GM15510 (cell line): ENCODE measurements around the gene CACNG7.

Source experiments
- POLR2A ChIP-seq: IDR thresholded peaks from 3 replicates; pipeline ENCODE4 v1.6.1; 2011; ENCODE audit warnings: borderline replicate concordance; ENCODE audit not compliant: insufficient read length; ENCODE audit errors: extremely low read depth

Gene CACNG7

DNA sequence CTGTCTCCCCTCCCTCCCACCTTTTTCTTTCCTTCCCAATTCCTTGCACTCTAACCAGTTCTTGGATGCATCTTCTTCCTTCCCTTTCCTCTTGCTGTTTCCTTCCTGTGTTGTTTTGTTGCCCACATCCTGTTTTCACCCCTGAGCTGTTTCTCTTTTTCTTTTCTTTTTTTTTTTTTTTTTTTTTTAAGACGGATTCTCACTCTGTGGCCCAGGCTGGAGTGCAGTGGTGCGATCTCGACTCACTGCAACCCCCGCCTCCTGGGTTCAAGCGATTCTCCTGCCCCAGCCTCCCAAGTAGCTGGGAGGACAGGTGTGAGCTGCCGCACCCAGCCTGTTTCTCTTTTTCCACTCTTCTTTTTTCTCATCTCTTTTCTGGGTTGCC, 34.5 kb upstream of the CACNG7 start:
- no peak for TF ChIP-seq POLR2A

DNA sequence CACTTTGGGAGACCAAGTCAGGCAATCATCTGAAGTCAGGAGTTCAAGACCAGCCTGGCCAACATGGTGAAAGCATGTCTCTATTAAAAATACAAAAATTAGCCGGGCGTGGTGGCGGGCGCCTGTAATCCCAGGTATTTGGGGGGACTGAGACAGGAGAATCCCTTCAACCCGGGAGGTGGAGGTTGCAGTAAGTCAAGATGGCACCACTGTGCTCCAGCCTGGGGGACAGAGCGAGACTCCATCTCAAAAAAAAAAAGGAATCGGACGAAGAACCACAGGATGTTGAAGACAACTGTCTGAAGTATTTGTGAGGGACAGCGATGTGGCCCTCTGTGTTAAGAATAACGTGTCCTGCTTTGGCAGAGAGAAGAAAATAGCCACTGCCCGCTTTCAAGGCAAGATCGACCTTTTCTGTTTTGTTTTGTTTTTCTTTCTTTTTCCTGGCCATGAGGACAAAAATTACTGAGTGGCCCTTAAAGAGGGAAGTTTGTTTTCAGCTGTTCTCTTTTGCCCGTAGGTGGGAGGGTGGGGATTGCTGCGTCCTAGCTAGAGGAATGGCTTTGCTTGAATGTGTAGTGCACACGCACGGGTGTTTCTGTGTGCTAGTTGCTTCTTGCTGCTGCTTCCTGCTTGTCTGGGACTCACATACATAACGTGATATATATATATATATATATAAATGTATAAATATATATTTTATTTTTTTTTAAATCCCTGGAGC, 33.3 kb upstream of the CACNG7 start:
- TF ChIP-seq POLR2A, result no peak

DNA sequence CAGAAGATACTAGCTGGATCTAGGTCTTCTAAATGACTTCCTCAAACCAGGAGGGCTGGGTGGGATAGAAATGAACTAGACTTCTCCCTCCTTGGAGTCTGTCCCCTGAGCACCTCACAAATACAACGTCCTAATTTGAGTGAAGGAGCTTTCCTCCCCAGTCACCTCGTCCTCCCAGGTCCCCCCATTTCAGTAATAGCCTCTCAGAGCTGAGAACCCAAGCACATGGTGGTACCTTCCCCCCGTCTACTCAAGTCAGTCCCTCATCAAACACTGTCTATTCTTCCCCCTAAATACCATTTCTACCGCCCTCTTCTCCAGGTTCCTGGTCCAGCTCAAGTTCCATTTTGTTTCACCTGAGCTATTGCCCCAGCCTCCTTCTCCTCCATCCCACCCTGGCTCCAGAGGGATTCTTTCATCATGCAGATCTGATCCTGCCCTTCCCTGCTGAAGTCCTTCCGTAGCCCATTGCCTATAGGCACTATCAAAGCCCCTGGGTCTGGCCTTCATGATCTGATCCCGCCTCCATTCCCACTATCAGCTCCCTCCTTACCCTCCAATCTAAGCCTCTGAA, 32.3 kb upstream of the CACNG7 start:
- no peak for TF ChIP-seq POLR2A

DNA sequence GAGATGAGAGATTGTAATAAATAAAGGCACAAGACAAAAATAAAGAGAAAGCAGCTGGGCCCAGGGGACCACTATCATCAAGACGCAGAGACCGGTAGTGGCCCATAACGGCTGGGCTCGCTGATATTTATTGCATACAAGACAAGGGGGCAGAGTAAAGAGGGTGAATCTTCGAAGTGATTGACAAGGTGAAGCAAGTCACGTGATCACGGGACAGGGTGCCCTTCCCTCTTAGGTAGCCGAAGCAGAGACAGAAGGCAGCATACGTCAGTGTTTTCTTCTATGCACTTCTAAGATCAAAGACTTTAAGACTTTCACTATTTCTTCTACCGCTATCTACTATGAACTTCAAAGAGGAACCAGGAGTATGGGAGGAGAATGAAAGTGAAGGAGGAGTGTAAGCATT, 31.7 kb upstream of the CACNG7 start:
- TF ChIP-seq POLR2A, result no peak

DNA sequence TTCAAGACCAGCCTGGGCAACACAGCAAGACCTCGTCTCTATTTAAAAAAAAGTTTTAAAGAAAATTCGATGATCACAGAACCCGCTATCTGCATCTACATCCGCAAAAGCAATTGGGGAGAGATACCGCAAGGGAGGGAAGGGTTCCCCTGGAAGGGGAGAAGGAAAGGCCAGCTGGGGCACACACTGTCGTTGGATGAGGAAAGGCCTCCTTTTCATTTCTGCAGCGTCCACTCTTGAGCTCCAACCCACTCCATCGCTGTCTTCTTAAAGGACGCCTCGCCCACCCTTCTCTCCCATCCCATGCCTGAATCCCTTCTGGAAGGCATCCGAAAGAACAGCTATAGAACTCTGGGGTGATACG, 30.3 kb upstream of the CACNG7 start:
- TF ChIP-seq POLR2A, result no peak

DNA sequence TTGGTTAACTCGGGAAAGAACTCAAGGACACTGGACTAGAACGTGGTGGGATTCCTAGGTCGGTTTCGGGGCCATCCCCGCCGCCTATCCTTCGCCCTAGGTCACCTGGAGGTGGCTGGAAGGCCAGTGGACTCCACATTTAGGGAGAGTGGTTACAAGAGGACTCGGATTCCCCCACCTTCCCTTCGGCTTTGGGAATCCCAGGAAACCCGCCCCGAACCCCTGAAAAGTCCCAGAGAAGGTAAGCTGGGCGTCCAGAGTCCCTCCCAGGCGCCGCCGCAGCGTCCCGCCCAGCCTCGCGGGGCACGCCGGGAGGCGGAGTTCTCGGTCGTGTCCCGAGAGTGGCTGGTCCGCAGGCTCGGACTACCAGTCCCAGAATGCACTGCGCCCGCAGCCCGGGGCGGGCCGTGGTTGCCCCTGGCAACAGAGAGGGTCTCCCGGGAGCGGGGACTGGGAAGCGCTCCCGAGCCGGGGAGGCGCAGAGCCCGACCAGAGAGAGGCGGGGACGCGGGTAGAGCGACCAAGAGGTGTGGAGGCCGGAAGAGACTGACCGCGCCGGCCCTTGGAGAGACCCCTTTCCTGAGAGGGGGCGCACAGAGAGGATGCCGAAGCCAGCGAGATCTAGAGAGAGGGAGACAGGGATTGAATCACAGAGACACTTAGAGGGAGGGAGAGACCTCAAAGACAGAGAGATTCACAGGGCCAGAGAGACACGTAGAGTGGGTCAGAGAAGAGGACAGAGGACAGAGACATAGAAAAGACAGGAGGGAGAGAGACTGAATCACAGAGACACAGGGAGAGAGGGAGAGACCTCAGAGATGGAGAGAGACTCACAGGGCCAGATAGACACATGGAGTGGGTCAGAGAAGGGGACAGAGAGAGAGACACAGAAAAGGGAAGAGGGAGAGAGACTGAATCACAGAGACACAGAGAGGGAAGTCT, 29.7 kb upstream of the CACNG7 start:
- no peak for TF ChIP-seq POLR2A

DNA sequence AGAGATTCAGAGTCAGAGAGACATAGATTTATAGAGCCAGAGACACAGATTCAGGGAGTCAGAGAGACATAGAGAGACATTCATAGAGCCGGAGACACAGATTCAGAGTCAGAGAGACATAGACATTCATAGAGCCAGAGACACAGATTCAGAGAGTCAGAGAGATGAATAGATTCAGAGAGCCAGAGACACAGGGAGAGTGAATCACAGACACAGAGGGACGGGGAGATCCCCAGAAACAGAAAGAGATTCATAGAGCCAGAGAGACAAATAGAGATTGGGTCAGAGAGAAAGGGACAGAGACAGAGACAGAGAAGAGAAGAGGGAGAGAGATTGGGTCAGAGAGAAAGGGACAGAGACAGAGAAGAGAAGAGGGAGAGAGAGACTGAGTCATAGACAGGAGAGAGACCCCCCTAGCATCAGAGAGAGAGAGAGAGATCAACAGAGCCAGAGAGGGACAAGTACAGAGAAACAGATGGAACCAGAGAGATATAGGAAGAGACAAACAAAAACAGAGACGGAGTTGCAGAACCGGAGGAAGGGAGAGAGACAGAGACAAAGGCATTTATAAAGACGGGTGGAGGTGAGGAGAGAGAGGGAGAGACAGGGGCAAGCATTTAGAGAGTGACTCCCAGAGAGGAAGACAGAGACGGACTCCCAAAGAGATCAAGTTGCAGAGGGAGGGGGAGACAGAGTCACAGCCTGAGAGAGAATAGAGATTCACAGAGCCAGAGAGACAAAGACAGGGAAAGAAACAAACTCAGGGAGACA, 28.2 kb upstream of the CACNG7 start:
- no peak for TF ChIP-seq POLR2A

DNA sequence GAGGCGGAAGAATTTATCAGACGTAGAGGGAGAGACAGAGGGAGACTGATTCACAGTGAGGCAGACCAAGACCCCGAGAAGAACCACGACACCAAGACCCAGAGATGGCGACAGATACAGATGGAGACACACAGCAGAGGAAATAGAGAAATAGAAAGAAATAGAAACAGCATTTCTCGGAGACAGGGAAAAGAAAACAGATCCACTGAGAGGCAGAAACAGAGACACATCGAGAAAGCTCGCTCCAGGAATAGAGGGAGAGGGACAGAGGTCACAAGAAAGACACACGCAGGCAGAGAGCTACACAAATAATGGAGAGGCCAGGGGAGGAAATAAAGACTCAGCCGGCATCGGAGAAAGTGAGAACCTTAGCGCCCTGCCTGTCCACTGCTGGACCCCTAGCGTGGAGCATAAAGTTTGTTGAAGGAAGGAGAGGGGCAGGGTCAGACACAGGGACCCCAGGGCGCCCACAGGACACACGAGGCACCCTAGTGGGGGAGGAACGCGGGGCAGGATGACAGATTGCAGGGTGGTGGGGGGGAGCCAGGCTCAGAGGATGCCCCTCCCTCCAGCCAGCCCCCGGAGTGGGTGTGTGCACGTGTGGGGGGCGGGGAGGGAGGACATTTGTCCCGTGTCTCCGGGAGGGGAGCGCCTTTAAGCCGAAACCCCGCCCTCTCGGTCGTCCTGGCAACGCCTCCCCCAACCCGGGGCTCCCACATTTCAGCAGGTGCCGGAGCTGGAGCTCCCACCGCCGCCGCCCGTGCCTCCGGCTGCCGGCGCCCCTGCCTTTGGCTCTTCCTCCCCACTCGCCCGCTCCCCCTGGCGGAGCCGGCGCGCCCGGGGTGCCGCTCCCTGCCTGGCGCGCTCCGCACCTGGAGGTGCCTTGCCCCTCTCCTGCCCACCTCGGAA, 27.3 kb upstream of the CACNG7 start, which contains the start of gene PRKCG:
TSS of gene PRKCG (plus strand) at position 716 of the 909 bp plus-strand sequence. CDS start 298 bp downstream, outside the sequence.
- TF ChIP-seq POLR2A, result no peak

DNA sequence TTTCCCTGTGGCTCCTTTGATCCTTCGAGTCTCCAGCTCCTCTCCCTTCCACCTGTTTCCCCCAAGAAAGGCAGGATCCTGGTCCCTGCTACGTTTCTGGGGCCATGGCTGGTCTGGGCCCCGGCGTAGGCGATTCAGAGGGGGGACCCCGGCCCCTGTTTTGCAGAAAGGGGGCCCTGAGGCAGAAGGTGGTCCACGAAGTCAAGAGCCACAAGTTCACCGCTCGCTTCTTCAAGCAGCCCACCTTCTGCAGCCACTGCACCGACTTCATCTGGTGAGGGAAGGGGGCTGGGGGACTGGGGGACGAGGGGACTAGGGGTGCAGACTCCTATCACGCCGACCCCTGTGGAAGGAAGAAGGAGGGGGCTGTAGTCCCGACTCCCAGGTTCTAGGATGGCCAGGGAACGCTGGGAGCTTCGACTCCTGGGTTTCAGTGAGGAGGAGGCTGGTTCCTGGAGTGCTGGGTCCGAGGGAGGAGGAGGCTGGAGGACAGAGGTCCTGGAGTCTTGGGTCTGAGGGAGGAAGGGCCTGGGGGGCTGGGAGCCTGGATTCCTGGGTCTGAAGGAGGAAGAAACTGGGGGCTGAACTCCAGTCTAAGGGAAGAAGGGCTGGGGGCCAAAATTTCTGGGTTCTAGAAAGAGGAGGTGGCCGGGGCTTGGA, 26.6 kb upstream of the CACNG7 start:
- no peak for TF ChIP-seq POLR2A

DNA sequence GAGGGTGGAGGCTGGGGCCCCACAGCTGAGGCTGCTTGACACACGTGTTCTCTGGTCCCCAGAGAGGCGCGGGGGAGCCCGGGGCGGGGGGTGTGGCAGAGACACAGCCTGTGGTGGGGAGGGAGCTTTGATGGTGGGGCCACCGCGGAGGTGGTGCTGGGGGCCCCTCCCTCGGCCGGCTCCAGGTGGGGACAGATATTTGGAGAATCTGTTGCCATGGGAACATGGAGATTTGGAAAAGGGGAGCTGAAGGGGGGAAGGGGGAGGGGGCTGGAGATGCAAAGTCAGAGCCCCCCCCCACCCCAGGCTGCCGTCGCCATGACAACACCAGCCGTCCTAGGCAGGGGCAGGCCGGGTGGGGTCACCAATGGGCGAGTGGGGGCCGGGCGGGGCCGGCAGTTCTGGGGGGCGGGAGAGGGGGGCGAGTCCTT, 25.8 kb upstream of the CACNG7 start:
- TF ChIP-seq POLR2A, result no peak

DNA sequence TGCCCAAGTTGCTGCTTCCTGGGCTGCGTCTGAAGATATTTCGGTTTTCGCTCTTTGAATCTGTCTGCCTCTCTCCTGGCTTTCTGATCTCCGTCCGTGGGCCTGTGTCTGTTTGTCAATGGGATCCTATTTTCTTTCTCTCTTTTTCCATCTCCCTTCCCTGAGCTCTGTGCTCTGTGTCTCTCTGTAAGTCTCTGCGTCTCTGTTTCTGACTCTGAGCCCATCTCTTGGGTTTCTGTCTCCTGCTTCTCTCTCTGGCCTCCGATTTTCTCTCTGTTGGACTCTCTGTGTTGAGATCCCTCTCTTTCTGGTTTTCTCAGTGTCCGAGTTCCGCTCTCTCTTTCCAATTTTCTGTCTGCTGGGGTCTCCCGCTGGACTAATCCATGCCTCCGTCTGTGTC, 25.3 kb upstream of the CACNG7 start:
- no peak for TF ChIP-seq POLR2A

DNA sequence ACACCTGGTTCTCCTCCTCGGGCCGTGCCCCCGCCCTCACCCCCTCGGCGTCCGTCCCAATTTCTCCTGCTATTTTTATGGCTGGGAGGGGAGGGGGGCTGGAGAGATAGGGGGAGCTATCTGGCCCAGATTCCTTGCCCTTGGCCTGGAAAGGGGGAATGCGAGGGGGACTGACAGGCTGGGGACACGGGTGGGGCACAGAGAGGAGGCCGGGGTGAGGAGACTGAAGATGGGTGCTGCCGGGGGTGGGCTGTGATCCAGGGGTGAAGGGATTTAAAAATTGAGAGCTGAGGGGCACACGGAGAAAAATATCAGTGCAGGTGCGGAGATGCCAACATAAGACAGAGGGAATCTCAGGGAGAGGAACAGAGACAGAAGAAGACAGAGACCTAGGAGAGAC, 24.8 kb upstream of the CACNG7 start:
- no peak for TF ChIP-seq POLR2A

DNA sequence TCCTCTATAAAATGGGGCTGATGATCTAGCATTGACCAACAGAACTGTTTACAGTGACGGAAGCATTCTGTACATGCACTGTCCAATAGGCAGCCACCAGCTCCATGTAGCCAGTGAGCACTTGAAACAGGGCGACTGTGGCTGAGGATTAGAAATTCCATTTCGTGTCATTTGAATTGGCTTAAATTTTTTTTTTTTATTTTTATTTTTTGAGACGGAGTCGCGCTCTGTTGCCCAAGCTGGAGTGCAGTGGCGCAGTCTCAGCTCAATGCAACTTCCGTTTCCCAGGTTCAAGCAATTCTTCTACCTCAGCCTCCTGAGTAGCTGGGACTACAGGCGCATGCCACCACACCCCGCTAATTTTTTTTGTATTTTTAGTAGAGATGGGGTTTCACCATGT, 24.0 kb upstream of the CACNG7 start:
- no peak for TF ChIP-seq POLR2A
